GM10266 (cell line): ENCODE measurements around the gene GRAP.

Experiments used
- DNase-seq: peaks from one replicate; pipeline ENCODE4 v3.0.0; 2012; ENCODE audit errors: extremely low spot score
- TF ChIP-seq, protein P1 (sequence below): IDR thresholded peaks from 2 replicates; pipeline ENCODE4 v1.5.1; 2012; ENCODE audit warnings: mild to moderate bottlenecking, low read depth; ENCODE audit not compliant: control insufficient read depth, insufficient read depth; ENCODE audit errors: missing control alignments

GRAP gene

DNA sequence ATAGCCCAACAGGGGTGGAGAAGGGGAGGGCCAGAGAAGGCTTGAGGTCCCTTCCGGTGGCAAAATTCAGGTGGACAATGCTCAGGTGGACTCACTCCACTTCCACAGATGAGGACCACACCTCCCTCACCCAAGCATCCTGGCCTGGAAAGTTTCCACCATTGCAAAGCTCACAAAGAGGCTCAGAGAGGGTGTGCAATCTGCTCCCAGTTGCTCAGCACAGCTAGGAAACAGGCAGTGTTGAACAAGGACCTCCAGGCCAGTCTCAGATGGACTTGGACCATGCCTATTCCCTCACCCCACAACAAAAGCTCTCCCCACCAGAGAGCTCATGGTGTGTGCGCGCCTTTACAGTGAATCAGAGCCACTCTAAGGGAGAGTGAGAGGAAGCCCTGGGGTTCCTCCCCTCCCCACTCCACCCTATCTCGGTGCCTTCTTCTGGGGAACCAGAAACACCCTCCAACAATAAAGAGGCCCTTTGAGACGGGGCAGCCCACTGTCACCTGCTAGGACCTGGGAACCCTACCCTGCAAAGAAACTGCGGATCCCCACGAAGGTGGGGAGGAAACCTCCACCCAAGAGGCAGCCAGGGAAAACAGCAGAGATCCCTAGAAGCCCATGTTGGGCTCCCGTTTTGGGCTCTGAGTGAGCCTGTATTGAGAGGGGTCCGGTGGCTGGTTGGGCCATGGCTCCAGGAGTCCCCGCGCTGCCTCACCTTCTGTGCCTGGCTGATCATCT lies 43.8 kb downstream of the GRAP start:
- DNase-seq: no peak
- TF ChIP-seq, protein P1, sequence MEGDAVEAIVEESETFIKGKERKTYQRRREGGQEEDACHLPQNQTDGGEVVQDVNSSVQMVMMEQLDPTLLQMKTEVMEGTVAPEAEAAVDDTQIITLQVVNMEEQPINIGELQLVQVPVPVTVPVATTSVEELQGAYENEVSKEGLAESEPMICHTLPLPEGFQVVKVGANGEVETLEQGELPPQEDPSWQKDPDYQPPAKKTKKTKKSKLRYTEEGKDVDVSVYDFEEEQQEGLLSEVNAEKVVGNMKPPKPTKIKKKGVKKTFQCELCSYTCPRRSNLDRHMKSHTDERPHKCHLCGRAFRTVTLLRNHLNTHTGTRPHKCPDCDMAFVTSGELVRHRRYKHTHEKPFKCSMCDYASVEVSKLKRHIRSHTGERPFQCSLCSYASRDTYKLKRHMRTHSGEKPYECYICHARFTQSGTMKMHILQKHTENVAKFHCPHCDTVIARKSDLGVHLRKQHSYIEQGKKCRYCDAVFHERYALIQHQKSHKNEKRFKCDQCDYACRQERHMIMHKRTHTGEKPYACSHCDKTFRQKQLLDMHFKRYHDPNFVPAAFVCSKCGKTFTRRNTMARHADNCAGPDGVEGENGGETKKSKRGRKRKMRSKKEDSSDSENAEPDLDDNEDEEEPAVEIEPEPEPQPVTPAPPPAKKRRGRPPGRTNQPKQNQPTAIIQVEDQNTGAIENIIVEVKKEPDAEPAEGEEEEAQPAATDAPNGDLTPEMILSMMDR: no peak

DNA sequence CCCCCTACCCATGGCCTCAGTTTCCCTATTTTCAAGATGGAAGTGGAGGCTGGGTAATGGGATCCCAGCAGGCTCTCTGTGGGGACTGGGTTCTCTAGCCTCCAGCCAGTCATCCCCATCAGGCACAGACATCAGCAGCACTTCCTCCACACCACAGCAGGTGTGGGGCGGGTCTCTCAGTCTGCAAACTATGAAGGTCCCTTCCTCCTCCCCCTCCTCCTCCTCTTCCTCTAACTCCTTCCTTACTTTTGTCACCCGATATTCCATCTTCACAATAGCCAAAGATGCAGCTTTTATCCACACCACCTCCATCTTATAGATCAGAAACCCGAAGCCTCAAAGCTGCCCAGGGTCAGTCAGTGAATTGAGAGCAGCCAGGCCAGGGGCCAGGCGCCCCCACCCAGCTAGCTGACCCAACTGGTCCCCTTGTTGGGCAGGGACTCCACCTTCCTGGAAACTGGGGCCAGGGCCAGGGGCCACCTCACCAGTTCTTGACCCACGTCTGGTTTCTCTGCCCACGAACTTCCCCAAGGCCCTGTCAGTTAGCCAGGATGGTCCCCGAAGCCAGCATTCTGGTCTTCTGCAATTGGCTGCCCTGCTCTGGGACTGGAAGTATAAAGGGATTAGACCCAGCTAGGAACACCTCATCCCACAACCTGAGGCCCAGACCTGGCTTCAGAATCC lies 44.7 kb downstream of the GRAP start:
- TF ChIP-seq, protein P1: no peak

DNA sequence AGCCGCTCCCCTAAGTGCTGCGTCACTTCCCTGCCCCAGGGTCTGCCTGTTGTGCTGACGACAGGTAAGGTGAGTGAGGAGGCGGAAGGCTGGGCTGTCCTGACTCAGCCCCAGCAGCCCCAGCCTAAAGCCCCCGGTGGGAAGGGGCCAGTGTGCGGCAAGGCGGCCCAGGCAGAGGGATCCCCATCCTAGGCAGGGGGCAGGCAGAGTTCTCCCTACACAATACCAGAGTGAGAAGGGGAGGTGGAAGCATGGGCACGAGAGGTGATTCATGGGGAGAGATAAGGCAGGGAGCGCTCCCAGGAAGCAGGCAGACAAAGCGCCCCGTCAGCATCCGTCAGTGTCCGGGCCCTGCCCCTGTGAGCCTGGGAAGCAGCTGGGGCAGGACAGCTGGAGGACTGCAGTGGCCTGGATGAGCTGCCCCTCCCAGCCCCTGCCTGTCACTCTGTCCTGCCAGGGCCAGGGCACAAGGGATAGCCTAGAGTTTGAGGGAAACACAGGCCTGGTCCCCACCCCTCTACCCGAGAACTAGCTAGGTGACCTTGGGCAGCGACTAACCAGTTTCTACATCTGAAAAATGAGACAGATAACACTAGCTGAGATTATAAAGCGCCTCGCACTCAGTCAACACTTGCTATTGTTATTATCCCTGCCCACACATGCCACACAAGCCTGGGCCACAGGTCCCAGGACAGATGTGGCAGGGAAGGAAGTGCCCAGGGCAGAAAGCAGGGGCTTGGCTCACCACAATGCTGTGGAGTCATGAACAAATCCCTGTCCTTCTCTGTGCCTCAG lies 46.0 kb downstream of the GRAP start:
- no peak for DNase-seq
- TF ChIP-seq, protein P1: no peak

More for the DNA sequence above, 44.7 kb downstream of the GRAP start:
- DNase-seq: no peak

DNA sequence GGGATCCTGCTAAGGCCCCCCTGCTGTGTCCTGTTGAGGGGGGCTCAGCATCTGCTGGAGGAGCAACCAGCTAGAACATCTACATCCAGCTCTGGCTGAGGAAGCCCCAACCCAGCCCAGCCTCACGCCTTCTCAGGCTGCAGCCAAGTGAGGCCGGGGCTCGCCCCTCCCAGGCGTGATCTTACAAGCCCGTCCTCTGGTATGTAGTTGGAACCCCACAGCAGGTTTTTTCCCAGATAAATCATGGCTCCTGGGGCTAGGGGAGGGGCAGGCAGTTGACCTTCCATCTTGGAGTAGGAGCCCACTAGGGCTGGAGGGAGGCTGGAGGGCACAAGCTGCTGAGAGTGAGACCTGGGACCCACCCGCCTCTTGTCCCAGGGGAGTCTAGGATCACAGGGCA lies 46.8 kb downstream of the GRAP start:
- DNase-seq: no peak
- TF ChIP-seq, protein P1: no peak

DNA sequence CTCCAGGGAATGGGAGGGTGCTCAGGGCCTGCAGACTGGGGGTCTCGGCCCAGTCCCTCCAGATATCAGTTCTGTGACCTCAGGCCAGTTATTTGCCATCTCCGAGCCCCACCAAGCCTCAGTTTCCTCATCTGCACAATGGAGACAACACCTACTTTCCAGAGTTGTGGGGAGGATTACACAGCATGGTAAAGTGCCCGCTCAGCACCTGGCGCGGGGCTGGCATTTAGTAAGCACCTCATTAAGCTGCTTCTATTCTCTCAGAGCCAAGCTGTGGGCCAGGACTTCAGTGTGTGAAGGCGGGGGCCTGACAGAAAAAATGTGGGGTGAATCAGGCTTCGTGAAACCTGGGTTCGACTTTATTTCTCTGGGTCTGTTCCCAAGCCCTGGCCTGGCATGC lies 47.4 kb downstream of the GRAP start:
- TF ChIP-seq, protein P1: no peak
- no peak for DNase-seq

DNA sequence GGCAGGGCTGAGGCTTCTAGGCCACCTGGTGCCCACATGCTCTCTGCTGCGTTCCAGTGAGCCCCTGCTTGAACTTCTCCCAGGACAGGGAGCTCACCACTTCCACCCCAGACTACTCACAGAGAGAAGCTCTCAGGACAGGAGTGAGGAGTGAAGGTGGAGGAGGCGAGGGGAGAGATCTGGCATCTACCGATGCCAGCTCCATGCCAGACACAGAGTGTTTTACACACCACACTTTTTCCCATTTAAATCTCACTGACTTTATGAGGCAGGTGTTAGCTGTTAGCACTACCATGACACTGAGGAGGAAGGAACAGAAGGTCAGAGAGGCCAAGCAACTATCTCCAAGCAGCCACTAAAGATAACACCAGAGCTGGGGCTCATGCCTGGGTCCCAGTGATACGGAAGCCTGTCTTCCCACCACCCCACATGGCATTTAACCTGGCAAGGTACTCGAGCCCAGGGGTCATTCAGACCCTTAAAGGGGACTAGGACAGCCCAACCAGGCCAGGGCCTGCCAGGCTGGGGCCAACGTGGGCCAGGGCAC lies 49.0 kb downstream of the GRAP start:
- TF ChIP-seq, protein P1: no peak
- DNase-seq: no peak
